WTC11 (cell line): ENCODE results near the gene GATC. TPM values are rescaled to one million over a fixed set of nuclear protein-coding genes. Genes with fewer than 3 reads are reported as not detected.

Source experiments
- ATAC-seq: fragments of 200-7000 bp; cut with Tn5 transposase; 2 replicates; pipeline ENCODE4 v1.10.0; 2021; ENCODE audit warnings: mild to moderate bottlenecking, moderate library complexity
- CTCF ChIA-PET: fragments of 300-600 bp; sonication (Branson Sonifier 250); formaldehyde crosslinking; loops from one replicate; lab custom pipeline; 2021; ENCODE audit warnings: antibody characterized with exemption; lab: Charles Lee
- POLR2A ChIA-PET: fragments of 350-600 bp; sonication (Branson Sonifier 250); formaldehyde crosslinking; loops from one replicate; lab custom pipeline; 2021; ENCODE audit warnings: antibody characterized with exemption; lab: Charles Lee
- DNase-seq: peaks from one replicate; pipeline ENCODE4 v3.0.0; 2021; ENCODE audit warnings: low spot score
- H3K27ac Mint-ChIP-seq: 2 replicates; pipeline ENCODE4 v1.8.0; 2021; ENCODE audit warnings: mixed read lengths
- H3K27me3 Mint-ChIP-seq: 2 replicates; pipeline ENCODE4 v1.8.0; 2021; ENCODE audit warnings: low read depth, mild to moderate bottlenecking, moderate library complexity, mixed read lengths
- H3K36me3 Mint-ChIP-seq: 2 replicates; pipeline ENCODE4 v1.8.0; 2021; ENCODE audit warnings: mixed read lengths
- H3K4me1 Mint-ChIP-seq: 2 replicates; pipeline ENCODE4 v1.8.0; 2022; ENCODE audit warnings: mixed read lengths
- H3K4me3 Mint-ChIP-seq: 2 replicates; pipeline ENCODE4 v1.8.0; 2021; ENCODE audit warnings: mild to moderate bottlenecking, moderate library complexity, mixed read lengths
- H3K9me3 Mint-ChIP-seq: 2 replicates; pipeline ENCODE4 v1.8.0; 2021; ENCODE audit warnings: mixed read lengths
- AFF4 ChIP-seq: sonication (generic); formaldehyde crosslinking; IDR thresholded peaks from 2 replicates; pipeline ENCODE4 v1.8.1; 2023; ENCODE audit warnings: mild to moderate bottlenecking, missing genetic modification reagents, borderline replicate concordance
- ATF2 ChIP-seq: sonication (generic); formaldehyde crosslinking; IDR thresholded peaks from 2 replicates; pipeline ENCODE4 v1.8.1; 2022; ENCODE audit warnings: low read depth, missing genetic modification reagents, borderline replicate concordance
- ATF3 ChIP-seq: sonication (generic); formaldehyde crosslinking; conservative IDR thresholded peaks from 2 replicates; pipeline ENCODE4 v1.8.1; 2022; ENCODE audit warnings: mild to moderate bottlenecking, missing genetic modification reagents
- ETV6 ChIP-seq: sonication (generic); formaldehyde crosslinking; IDR thresholded peaks from 2 replicates; pipeline ENCODE4 v1.8.1; 2022; ENCODE audit warnings: mild to moderate bottlenecking, missing genetic modification reagents
- JAZF1 ChIP-seq: fragments of 250-450 bp; sonication (Bioruptor Pico); IDR thresholded peaks from 2 replicates; pipeline ENCODE4 v1.9.0; 2021; ENCODE audit warnings: moderate library complexity, mild to moderate bottlenecking, inconsistent platforms
- NR2C2 ChIP-seq: sonication (generic); formaldehyde crosslinking; IDR thresholded peaks from 2 replicates; pipeline ENCODE4 v1.8.0; 2022; ENCODE audit warnings: mild to moderate bottlenecking, missing genetic modification reagents
- PRRX2 ChIP-seq: fragments of 250-450 bp; sonication (Bioruptor Pico); IDR thresholded peaks from 2 replicates; pipeline ENCODE4 v1.8.0; 2021; ENCODE audit warnings: mild to moderate bottlenecking
- ZNF416 ChIP-seq: fragments of 250-450 bp; sonication (Bioruptor Pico); IDR thresholded peaks from 2 replicates; pipeline ENCODE4 v1.9.0; 2021; ENCODE audit warnings: mild to moderate bottlenecking, inconsistent platforms
- ZNF425 ChIP-seq: fragments of 250-450 bp; sonication (Bioruptor Pico); conservative IDR thresholded peaks from 2 replicates; pipeline ENCODE4 v1.9.0; 2021; ENCODE audit warnings: mild to moderate bottlenecking
- ZNF512 ChIP-seq: sonication (generic); formaldehyde crosslinking; IDR thresholded peaks from 2 replicates; pipeline ENCODE4 v1.8.1; 2022; ENCODE audit warnings: missing genetic modification reagents, borderline replicate concordance
- ZNF532 ChIP-seq: fragments of 250-450 bp; sonication (Bioruptor Pico); IDR thresholded peaks from 2 replicates; pipeline ENCODE4 v1.9.0; 2021; ENCODE audit warnings: mild to moderate bottlenecking, borderline replicate concordance
- ZSCAN18 ChIP-seq: fragments of 250-450 bp; sonication (Bioruptor Pico); IDR thresholded peaks from 2 replicates; pipeline ENCODE4 v2.1.2; 2022; ENCODE audit warnings: mild to moderate bottlenecking, moderate library complexity
- total RNA-seq: library from RNA; stranded (reverse); gene quantifications from 3 replicates; pipeline ENCODE4 v1.2.3, GENCODE V29; 2021

The GATC gene
- total RNA-seq, 1 experiment from 2014 or later = 33.9 TPM

- ATAC-seq (no peak), DNase-seq (no peak)
- TF ChIP-seq ZSCAN18 (no peak), ZNF512 (no peak), ATF2 (no peak), ZNF425 (CRISPR knock-in tag) (0 out of 2 replicates have a peak, but pooled peaks have one; percentile 21), ATF3 (no peak), NR2C2 (CRISPR knock-in tag) (no peak), ETV6 (CRISPR knock-in tag) (no peak), AFF4 (CRISPR knock-in tag) (0 out of 2 replicates have a peak, but pooled peaks have one; percentile 14), JAZF1 (CRISPR knock-in tag) (no peak), ZNF532 (CRISPR knock-in tag) (no peak), ZNF416 (no peak), PRRX2 (CRISPR knock-in tag) (0 out of 2 replicates have a peak, but pooled peaks have one; percentile 18)
- Mint-ChIP-seq H3K4me1 (peaks cover 37% of the 10 kb centered on the region), H3K27me3 (no peaks in the 10 kb centered on the region), H3K36me3 (peaks cover 53% of the 10 kb centered on the region), H3K27ac (peak overlapping the region; percentile 61), H3K4me3 (peak overlapping the region; percentile 93), H3K9me3 (no peaks in the 10 kb centered on the region; the same call in 1 of the 2 replicates)
- POLR2A ChIA-PET = interaction anchor here (1.0 kb wide), 1 partner anchor 32 kb away, joined by 4 read pairs; no protein-coding TSS in a partner anchor
- CTCF ChIA-PET = interaction anchor here (0.8 to 1.8 kb wide), 6 partner anchors 29 to 197 kb away, joined by 3 to 8 read pairs (median 4); partner anchors contain the start of genes COQ5 and SIRT4
Observed at GRCh38 chr12:120498870-120499515, 52.7 kb downstream of the GATC start.
